ENCODE measurements around the gene STAM.
A peak's percentile ranks its signal among the peaks of the same experiment; 100 is the strongest.
"Not testable (repeated sequence)": the region's sequence is repeated elsewhere in the genome, so short reads cannot be mapped to it uniquely, and the experiment has no call there.

STAM gene

DNA sequence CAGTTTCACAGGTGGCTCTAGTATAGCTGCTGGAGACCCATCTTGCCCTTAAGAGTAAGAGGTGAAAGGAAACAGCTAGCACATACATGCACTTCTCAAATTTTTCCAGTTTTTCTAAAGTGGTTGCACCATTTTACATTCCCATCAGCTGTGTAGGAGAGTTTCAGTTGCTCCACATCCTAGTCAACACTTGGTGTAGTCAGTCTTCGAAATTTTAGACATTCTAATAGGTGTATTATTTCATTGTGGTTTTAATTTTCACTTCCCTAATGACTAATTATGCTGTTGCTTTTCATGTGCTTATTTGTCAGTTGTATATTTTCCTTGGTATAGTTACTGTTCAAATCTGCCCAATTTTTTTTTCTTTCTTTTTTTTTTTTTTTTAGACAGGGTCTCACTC lies 17.3 kb upstream of the STAM start:
- Histone ChIP-seq H2AFZ (ENCODE audit: low read depth, low read length) (no peak overlapping the region), H3K4me1 (ENCODE audit: insufficient read depth, low read length) (no peaks in the 10 kb centered on the region), H3K4me3 (ENCODE audit: low read length) (no peak overlapping the region), H3K36me3 (ENCODE audit: insufficient read depth, low read length) (no peaks in the 10 kb centered on the region), H3K27me3 (ENCODE audit: insufficient read depth, low read length) (no peaks in the 10 kb centered on the region), H3K9me3 (ENCODE audit: low read length) (no peaks in the 10 kb centered on the region)

DNA sequence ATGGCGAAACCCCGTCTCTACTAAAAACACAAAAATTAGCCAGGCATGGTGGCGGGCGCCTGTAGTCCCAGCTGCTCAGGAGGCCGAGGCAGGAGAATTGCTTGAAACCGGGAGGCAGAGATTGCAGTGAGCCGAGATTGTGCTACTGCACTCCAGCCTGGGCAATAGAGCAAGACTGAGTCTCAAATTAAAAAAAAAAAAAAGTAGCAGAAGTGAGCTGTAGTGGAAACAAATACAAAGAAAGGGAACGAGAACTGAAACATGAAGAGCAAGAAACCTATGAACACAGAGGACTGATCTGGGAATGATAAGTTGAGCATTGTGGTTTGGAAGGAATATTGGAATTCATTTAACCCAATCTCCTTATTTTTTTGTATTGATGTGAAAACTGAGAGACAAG lies 11.4 kb upstream of the STAM start:
- H3K4me1 ChIP-seq (ENCODE audit: insufficient read depth, low read length); H3K27me3 ChIP-seq (ENCODE audit: insufficient read depth, low read length); H2AFZ ChIP-seq (ENCODE audit: low read depth, low read length); H3K4me3 ChIP-seq (ENCODE audit: low read length); H3K9me3 ChIP-seq (ENCODE audit: low read length); H3K36me3 ChIP-seq (ENCODE audit: insufficient read depth, low read length): not testable (repeated sequence)

DNA sequence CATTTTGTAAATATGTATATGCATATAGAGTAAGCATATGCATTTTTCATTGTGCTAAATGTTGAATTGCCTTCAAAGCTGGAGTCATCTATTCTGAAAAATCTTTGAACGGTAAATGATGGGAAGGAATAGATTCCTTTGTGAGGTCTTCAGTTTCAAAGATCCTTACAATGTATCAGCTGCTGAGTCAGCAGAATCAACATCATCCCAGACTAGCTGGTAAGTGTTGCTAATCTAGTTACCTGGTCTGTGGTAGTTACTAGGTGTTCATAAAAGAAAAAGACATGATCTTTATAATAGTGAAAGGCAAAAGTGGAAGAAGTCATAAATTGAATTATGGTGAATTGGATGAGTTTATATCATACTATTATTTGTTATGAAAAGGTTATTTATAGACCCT lies 10.6 kb upstream of the STAM start:
- no peaks in the 10 kb centered on the region for H3K27me3 ChIP-seq (ENCODE audit: insufficient read depth, low read length)
- H3K4me3 ChIP-seq (ENCODE audit: low read length) = no peak overlapping the region
- no peaks in the 10 kb centered on the region for H3K4me1 ChIP-seq (ENCODE audit: insufficient read depth, low read length)
- H3K9me3 ChIP-seq (ENCODE audit: low read length) = no peaks in the 10 kb centered on the region
- H2AFZ ChIP-seq (ENCODE audit: low read depth, low read length) = no peak overlapping the region
- H3K36me3 ChIP-seq (ENCODE audit: insufficient read depth, low read length) = no peaks in the 10 kb centered on the region

DNA sequence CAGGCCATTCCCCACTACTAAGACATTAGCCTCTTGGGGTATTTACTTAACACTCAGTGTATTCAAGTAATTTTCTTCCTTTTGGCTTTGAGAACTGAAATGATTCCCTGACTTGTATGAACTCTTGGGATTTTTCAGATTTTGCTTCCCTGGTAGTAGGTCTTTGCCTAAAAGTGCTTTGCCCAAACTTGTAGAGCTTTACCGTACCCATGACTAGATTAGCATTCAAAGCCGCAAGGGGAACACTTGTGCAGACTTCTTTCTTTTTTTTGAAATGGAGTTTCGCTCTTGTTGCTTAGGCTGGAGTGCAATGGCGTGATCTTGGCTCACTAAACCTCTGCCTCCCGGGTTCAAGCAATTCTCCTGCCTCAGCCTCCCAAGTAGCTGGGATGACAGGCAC lies 6.1 kb upstream of the STAM start:
- no peaks in the 10 kb centered on the region for H3K27me3 ChIP-seq (ENCODE audit: insufficient read depth, low read length)
- no peak overlapping the region for H3K4me3 ChIP-seq (ENCODE audit: low read length)
- H3K36me3 ChIP-seq (ENCODE audit: insufficient read depth, low read length) = no peaks in the 10 kb centered on the region

DNA sequence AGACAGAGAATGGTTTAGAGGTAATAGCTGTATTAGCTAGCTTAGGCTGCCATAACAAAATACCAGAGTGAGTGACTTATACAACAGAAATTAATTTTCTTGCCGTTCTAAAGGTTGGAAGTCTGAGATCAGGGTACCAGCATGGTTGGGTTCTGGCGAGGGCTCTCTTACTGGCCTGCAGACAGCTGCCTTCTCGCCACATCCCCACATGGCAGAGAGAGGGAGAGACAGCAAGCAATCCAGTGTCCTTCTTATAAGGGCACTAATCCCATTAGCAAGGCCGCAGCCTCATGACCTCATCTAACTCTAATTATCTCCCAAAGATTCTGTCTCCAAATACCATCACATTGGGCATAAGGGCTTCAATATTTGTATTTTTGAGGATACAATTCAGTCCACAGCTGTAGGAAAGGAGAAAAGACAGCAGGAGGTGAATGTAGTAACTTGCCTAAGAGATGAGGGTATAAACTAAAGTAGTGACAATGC lies 3.6 kb upstream of the STAM start:
- Histone ChIP-seq H2AFZ (ENCODE audit: low read depth, low read length) (no peak overlapping the region), H3K4me1 (ENCODE audit: insufficient read depth, low read length) (peaks cover 13% of the 10 kb centered on the region)

More for the DNA sequence above, 6.1 kb upstream of the STAM start:
- Histone ChIP-seq H3K9me3 (ENCODE audit: low read length) (peaks cover 2% of the 10 kb centered on the region), H2AFZ (ENCODE audit: low read depth, low read length) (no peak overlapping the region), H3K4me1 (ENCODE audit: insufficient read depth, low read length) (peaks cover 4% of the 10 kb centered on the region)

GRCh38 chr10:17643339-17643754 lies 604 bp upstream of the STAM start:
- H3K27me3 ChIP-seq (ENCODE audit: insufficient read depth, low read length) = no peaks in the 10 kb centered on the region
- H3K9me3 ChIP-seq (ENCODE audit: low read length) = peaks cover 2% of the 10 kb centered on the region
- H3K4me1 ChIP-seq (ENCODE audit: insufficient read depth, low read length) = peaks cover 21% of the 10 kb centered on the region

More for the DNA sequence above, 3.6 kb upstream of the STAM start:
- Histone ChIP-seq H3K36me3 (ENCODE audit: insufficient read depth, low read length) (no peaks in the 10 kb centered on the region), H3K27me3 (ENCODE audit: insufficient read depth, low read length) (no peaks in the 10 kb centered on the region), H3K4me3 (ENCODE audit: low read length) (no peak overlapping the region), H3K9me3 (ENCODE audit: low read length) (peaks cover 2% of the 10 kb centered on the region)

DNA sequence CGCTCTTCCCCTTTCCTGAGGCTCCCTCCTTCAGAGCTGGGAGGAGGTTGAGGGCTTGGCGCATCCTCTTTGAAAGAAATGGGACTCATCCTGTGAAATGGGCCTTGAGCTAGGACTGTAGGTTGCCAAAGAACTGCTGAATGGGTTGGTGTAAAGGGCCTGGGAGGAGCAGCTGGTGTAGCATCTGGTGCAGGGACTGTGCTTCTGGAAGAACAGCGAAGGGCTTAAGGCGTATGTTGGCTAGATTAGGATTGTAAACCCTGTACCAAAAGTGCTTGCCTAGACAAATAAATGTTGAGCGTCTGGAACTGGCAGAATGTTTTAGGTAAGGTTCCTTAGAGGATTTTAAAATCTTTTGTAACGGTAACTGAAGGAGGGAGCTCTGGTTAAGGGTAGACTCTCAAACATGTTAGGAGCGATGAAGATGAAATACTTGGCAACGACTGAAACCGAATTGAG lies 563 bp downstream of the STAM start:
- Histone ChIP-seq H3K36me3 (ENCODE audit: insufficient read depth, low read length) (no peaks in the 10 kb centered on the region), H3K4me1 (ENCODE audit: insufficient read depth, low read length) (peaks cover 21% of the 10 kb centered on the region), H2AFZ (ENCODE audit: low read depth, low read length) (peak overlapping the region; percentile 51), H3K9me3 (ENCODE audit: low read length) (peaks cover 2% of the 10 kb centered on the region), H3K27me3 (ENCODE audit: insufficient read depth, low read length) (no peaks in the 10 kb centered on the region), H3K4me3 (ENCODE audit: low read length) (peak overlapping the region; percentile 83)

More at GRCh38 chr10:17643339-17643754, 604 bp upstream of the STAM start:
- Histone ChIP-seq H3K4me3 (ENCODE audit: low read length) (peak overlapping the region; percentile 83), H3K36me3 (ENCODE audit: insufficient read depth, low read length) (no peaks in the 10 kb centered on the region), H2AFZ (ENCODE audit: low read depth, low read length) (peak overlapping the region; percentile 51)

- H3K36me3 ChIP-seq (ENCODE audit: insufficient read depth, low read length) = no peaks in the 10 kb centered on the region
- H3K4me1 ChIP-seq (ENCODE audit: insufficient read depth, low read length) = peaks cover 23% of the 10 kb centered on the region
- no peaks in the 10 kb centered on the region for H3K9me3 ChIP-seq (ENCODE audit: low read length)
- peak overlapping the region; percentile 83 for H3K4me3 ChIP-seq (ENCODE audit: low read length)
- no peaks in the 10 kb centered on the region for H3K27me3 ChIP-seq (ENCODE audit: insufficient read depth, low read length)
- H2AFZ ChIP-seq (ENCODE audit: low read depth, low read length) = no peak overlapping the region
Observed at GRCh38 chr10:17645621-17646345, 1.8 kb downstream of the STAM start.

DNA sequence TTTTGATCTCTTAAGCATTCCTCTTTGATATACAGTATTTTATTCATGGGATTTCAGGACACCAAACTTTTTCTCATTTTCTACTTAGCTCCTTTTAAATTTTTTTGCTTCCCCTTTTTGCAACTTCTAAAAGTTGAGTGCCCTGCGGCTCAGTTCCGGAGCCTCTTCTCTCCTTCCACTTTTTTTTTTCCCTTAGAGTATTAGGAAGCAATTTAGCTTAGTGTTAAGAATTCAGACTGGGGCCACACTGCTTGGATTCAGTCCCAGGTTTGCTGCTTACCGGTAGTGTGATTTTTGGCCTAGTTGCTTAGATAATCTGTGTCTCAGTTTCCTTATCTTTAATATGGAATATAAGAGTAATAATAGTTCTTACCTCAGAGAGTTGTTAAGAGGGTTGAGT lies 3.4 kb downstream of the STAM start:
- Histone ChIP-seq H3K4me1 (ENCODE audit: insufficient read depth, low read length) (peaks cover 32% of the 10 kb centered on the region), H3K36me3 (ENCODE audit: insufficient read depth, low read length) (no peaks in the 10 kb centered on the region), H3K9me3 (ENCODE audit: low read length) (no peaks in the 10 kb centered on the region), H2AFZ (ENCODE audit: low read depth, low read length) (no peak overlapping the region), H3K27me3 (ENCODE audit: insufficient read depth, low read length) (no peaks in the 10 kb centered on the region), H3K4me3 (ENCODE audit: low read length) (no peak overlapping the region)

- H2AFZ ChIP-seq (ENCODE audit: low read depth, low read length) = no peak overlapping the region
- H3K36me3 ChIP-seq (ENCODE audit: insufficient read depth, low read length) = peaks cover 2% of the 10 kb centered on the region
- H3K27me3 ChIP-seq (ENCODE audit: insufficient read depth, low read length) = no peaks in the 10 kb centered on the region
- no peak overlapping the region for H3K4me3 ChIP-seq (ENCODE audit: low read length)
- H3K4me1 ChIP-seq (ENCODE audit: insufficient read depth, low read length) = peaks cover 33% of the 10 kb centered on the region
- peaks cover 2% of the 10 kb centered on the region for H3K9me3 ChIP-seq (ENCODE audit: low read length)
Observed at GRCh38 chr10:17648243-17649035, 4.5 kb downstream of the STAM start.

DNA sequence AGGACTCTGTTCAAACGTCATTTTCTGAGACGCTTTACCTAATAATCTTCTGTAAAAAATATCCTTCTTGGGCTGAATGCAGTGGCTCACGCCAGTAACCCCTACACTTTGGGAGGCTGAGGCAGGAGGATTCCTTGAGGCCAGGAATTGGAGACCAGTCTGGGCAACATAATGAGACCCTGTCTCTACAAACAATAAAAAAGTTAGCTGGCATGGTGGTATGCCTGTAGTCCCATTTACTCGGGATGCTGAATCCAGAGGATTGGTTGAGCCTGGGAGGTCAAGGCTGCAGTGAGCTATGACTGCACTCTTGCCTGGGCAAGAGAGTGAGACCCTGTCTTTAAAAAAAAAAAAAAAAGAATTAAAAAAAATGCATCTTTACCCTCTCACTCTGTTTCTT lies 5.1 kb downstream of the STAM start:
- H2AFZ ChIP-seq (ENCODE audit: low read depth, low read length) = no peak overlapping the region
- H3K9me3 ChIP-seq (ENCODE audit: low read length) = peaks cover 2% of the 10 kb centered on the region
- no peaks in the 10 kb centered on the region for H3K27me3 ChIP-seq (ENCODE audit: insufficient read depth, low read length)
- H3K4me1 ChIP-seq (ENCODE audit: insufficient read depth, low read length) = peaks cover 33% of the 10 kb centered on the region
- H3K36me3 ChIP-seq (ENCODE audit: insufficient read depth, low read length) = peaks cover 3% of the 10 kb centered on the region
- H3K4me3 ChIP-seq (ENCODE audit: low read length) = no peak overlapping the region

GRCh38 chr10:17649836-17650235 lies 5.9 kb downstream of the STAM start:
- Histone ChIP-seq H3K4me3 (ENCODE audit: low read length) (no peak overlapping the region), H3K36me3 (ENCODE audit: insufficient read depth, low read length) (peaks cover 3% of the 10 kb centered on the region), H2AFZ (ENCODE audit: low read depth, low read length) (no peak overlapping the region), H3K27me3 (ENCODE audit: insufficient read depth, low read length) (no peaks in the 10 kb centered on the region), H3K9me3 (ENCODE audit: low read length) (peaks cover 2% of the 10 kb centered on the region), H3K4me1 (ENCODE audit: insufficient read depth, low read length) (peaks cover 31% of the 10 kb centered on the region)

DNA sequence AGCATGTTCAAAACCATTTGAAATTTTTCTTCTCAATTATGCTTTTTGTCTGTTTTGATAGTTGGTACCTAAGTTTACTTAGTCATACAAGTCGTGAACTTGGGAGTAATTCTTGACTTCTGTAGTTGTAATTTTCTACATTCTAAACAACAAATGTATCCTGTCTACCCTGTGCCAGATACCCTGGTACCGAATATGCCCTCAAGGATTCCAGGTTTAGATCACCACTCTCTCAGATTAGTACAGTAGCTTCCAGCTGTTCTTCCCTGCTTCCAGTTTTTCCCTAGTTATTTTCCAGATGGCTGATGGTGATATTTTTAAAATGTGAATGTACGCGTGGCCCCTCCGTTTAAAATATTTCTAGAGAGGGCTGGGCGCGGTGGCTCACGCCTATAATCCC lies 6.5 kb downstream of the STAM start:
- Histone ChIP-seq H3K9me3 (ENCODE audit: low read length) (peaks cover 3% of the 10 kb centered on the region), H3K36me3 (ENCODE audit: insufficient read depth, low read length) (peaks cover 3% of the 10 kb centered on the region), H3K27me3 (ENCODE audit: insufficient read depth, low read length) (no peaks in the 10 kb centered on the region), H3K4me1 (ENCODE audit: insufficient read depth, low read length) (peaks cover 25% of the 10 kb centered on the region), H3K4me3 (ENCODE audit: low read length) (no peak overlapping the region), H2AFZ (ENCODE audit: low read depth, low read length) (no peak overlapping the region)

Data from neuron (in vitro differentiated cells).